GM10248 (cell line): Measurements from ENCODE around the gene ST6GALNAC1.

ENCODE experiments used
- CTCF ChIA-PET: fragments of 300-600 bp; sonication (Branson Sonifier 250); formaldehyde crosslinking; extraction: SDS; loops from one replicate; lab custom pipeline; 2021; ENCODE audit warnings: antibody characterized with exemption; lab: Yijun Ruan, JAX
- POLR2A ChIA-PET: fragments of 350-650 bp; sonication (Branson Sonifier 250); formaldehyde crosslinking; extraction: SDS; loops from one replicate; lab custom pipeline; 2020; ENCODE audit warnings: antibody characterized with exemption; lab: Yijun Ruan, JAX
- DNase-seq: peaks from one replicate; pipeline ENCODE4 v3.0.0; 2012; ENCODE audit errors: extremely low spot score
- TF ChIP-seq, protein P1 (sequence below): IDR thresholded peaks from 2 replicates; pipeline ENCODE4 v1.5.1; 2012; ENCODE audit warnings: mild to moderate bottlenecking, low read depth; ENCODE audit errors: extremely low read depth, missing control alignments, control extremely low read depth

Gene ST6GALNAC1

DNA sequence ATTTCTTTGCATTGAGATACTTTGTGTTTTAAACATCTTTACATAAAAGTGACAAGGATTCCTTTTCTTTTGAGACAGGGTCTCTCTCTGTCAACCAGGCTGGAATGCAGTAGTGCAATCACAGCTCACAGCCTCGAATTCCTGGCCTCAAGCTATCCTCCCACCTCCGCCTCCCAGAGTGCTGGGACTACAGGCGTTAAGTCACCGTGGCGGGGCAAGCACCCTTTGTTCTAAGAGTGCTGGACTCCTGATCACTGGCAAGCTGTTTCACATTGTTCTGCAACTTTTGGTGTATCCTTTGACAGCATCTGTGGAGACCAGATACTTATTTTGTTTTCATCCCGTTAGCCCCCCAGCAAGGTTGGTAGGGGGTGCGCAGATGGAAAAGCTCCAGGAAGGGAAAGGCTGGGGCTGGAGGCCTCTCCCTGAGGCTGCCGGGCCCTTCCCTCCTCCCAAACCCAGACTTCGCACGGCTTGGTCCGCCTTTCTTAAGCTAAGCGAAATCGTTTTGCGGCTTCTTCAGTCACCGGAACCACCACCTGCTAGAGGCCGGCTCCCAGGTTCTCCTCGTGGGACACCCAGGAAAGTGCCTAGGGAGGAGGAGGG, 59.0 kb downstream of the ST6GALNAC1 start:
- POLR2A ChIA-PET: interaction anchor here (0.6 kb wide), 1 partner anchor 597 kb away, joined by 4 read pairs; no protein-coding TSS in a partner anchor

DNA sequence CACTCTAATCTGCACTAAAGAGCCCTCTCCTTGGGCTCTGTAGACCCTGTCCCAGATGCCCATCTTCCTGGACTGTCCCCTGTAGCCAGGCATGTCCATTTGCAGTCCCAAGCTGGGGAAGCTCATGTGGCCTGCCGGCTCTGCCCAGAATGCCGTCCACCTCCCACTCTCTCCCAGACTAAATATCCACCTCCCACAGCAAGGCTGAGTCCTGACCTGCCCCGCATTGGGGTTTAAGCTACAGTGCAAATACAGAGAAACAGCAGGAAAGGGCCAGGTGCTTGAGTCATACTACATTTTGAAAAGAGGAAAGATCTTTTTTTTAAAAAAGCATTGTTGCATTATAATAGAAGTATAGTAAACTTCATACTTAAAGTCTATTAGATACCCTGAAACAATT, 60.9 kb downstream of the ST6GALNAC1 start:
- DNase-seq: no peak
- CTCF ChIA-PET: interaction anchor here (1.9 kb wide), 1 partner anchor 42 kb away, joined by 6 read pairs; no protein-coding TSS in a partner anchor
- POLR2A ChIA-PET: no interaction called here
- TF ChIP-seq, protein P1, sequence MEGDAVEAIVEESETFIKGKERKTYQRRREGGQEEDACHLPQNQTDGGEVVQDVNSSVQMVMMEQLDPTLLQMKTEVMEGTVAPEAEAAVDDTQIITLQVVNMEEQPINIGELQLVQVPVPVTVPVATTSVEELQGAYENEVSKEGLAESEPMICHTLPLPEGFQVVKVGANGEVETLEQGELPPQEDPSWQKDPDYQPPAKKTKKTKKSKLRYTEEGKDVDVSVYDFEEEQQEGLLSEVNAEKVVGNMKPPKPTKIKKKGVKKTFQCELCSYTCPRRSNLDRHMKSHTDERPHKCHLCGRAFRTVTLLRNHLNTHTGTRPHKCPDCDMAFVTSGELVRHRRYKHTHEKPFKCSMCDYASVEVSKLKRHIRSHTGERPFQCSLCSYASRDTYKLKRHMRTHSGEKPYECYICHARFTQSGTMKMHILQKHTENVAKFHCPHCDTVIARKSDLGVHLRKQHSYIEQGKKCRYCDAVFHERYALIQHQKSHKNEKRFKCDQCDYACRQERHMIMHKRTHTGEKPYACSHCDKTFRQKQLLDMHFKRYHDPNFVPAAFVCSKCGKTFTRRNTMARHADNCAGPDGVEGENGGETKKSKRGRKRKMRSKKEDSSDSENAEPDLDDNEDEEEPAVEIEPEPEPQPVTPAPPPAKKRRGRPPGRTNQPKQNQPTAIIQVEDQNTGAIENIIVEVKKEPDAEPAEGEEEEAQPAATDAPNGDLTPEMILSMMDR: no peak

More for the DNA sequence above, 59.0 kb downstream of the ST6GALNAC1 start:
- CTCF ChIA-PET: interaction anchor here (1.0 to 1.6 kb wide), 2 partner anchors 15 to 61 kb away, joined by 3 to 6 read pairs; no protein-coding TSS in a partner anchor
- no peak for DNase-seq
- TF ChIP-seq, protein P1: no peak

DNA sequence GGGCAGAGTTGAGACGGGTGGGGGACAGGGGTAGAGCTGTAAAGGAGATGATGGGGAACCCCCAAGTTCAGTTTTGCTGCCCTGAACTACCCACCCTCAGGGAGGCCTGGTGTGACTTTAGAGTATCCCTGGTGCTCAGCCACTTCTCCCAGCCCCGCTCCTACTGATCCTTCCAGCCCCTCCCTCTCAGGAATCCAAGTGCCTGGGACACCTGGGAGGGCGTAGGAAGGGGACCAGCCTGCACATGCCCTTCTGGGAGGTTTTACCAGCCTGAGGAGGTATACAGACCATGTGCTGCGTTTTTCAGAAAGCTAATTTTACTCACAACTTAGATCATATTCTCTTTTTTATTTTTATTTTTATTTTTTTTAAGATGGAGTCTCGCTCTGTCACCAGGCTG, 62.0 kb downstream of the ST6GALNAC1 start:
- DNase-seq: no peak
- ChIA-PET CTCF (interaction anchor here (1.9 kb wide), 1 partner anchor 43 kb away, joined by 6 read pairs; no protein-coding TSS in a partner anchor), POLR2A (no interaction called here)
- TF ChIP-seq, protein P1: no peak

DNA sequence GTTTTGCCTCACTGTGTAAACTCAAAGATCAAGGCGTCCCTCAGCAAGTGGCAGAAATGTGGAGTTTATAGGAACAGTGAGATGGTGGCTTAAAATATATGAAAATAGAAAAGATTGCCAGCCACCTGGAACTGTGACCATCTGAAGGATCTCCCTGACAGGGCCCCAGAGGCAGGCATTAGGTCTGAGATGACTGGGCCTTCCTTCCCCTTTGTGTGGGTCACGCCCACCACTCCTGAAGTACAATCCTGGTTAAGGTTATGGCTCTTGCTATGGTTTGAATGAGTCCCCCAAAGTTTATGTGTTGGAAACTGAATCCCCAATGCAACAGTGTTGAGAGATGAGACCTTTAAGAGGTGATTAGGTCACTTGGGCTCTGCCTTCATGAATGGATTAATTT, 64.3 kb downstream of the ST6GALNAC1 start:
- POLR2A ChIA-PET: no interaction called here
- TF ChIP-seq, protein P1: no peak
- CTCF ChIA-PET: interaction anchor here (0.9 to 2.1 kb wide), 5 partner anchors 13 to 56 kb away, joined by 3 to 9 read pairs (median 6); no protein-coding TSS in a partner anchor
- DNase-seq: no peak

DNA sequence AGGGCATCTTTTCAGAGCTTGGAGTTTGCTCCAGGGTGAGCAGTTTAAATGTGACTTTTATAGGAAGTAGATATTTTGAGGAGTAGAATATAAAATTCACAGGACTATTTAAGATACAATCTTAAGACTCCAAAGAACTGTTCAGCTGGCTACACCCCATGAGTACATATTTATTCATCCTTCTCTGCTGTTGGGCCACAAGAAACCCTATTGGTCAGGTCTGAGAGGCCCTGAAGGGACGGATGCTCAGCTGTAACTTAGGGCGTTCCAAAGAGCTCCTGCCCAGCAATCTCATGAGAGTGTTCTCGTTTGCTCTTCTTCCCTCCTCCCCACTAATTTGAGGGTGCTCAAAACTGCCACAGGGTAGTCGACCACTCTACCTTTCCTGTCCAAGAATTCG, 65.2 kb downstream of the ST6GALNAC1 start:
- no peak for DNase-seq
- CTCF ChIA-PET: interaction anchor here (0.9 to 2.1 kb wide), 5 partner anchors 9 to 55 kb away, joined by 3 to 9 read pairs (median 3); a partner anchor contains a TSS
- POLR2A ChIA-PET: no interaction called here
- TF ChIP-seq, protein P1: no peak

DNA sequence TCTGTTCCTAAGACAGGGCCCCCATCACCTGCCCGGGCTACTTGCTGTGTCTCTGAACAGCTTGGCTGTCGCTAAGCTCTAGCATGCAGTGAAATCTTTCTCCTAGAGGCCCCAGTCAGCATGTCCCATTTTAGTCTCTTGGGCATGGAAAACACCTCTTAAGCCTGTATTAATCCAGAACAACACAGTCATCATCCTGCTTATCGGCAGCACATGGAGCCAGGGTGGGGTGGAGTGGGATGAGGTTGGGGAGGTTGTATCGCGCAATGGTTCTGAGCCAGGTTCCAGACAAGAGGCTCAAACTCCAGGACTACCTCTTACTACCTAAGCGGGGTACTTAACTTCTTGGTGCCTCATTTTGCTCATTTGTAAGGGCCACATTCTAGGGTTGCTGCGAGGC, 65.7 kb downstream of the ST6GALNAC1 start:
- CTCF ChIA-PET: interaction anchor here (0.8 to 2.3 kb wide), 6 partner anchors 9 to 54 kb away, joined by 3 to 9 read pairs (median 4); a partner anchor contains a TSS
- TF ChIP-seq, protein P1: no peak
- DNase-seq: no peak
- POLR2A ChIA-PET: no interaction called here
